ENCODE results near the gene TMEM39A. TPM values are rescaled to one million over a fixed set of nuclear protein-coding genes. Genes with fewer than 3 reads are reported as not detected.

TMEM39A gene
- total and polyA plus RNA-seq, 4 donors = 4.7 to 69.2 (median 17.5) TPM

- DNase-seq (ENCODE audit: low spot score) = no peak
- Histone ChIP-seq H3K4me1 (ENCODE audit: control insufficient read depth in 4 of 4, insufficient read depth in 4 of 4, low read length in 3 of 4) (peaks cover 0 to 6% (median 5%) of the 10 kb centered on the region in 4 donors), H3K4me3 (ENCODE audit: low read depth in 1 of 3, low read length in 3 of 3) (no peak overlapping the region), H3K27ac (ENCODE audit: low read depth in 1 of 2, low read length in 2 of 2) (no peak overlapping the region), H3K9me3 (ENCODE audit: control insufficient read depth in 4 of 4, low read length in 3 of 4) (no peaks in the 10 kb centered on the region), H3K36me3 (ENCODE audit: control insufficient read depth in 4 of 4, insufficient read depth in 3 of 4, low read depth in 1 of 4, low read length in 3 of 4) (peaks cover 15 to 71% (median 68%) of the 10 kb centered on the region in 4 donors), H3K27me3 (ENCODE audit: control insufficient read depth in 4 of 4, insufficient read depth in 4 of 4, low read length in 3 of 4) (no peaks in the 10 kb centered on the region), H3K9ac (ENCODE audit: low read depth in 1 of 2, low read length in 2 of 2) (no peak overlapping the region)
- TF ChIP-seq CTCF (IDR thresholded peaks at IDR 0.05; ENCODE audit: low read depth, low read length, missing input control) = no peak
- no peak for TF ChIP-seq ZBTB33 (IDR thresholded peaks at IDR 0.05)
- no peak for TF ChIP-seq REST (IDR thresholded peaks at IDR 0.05)
- 93% methylated on average over 1 of the region's 1 CpG for WGBS
These were observed 6.9 kb downstream of the TMEM39A start for GRCh38 chr3:119456469-119456868.

GRCh38 chr3:119453822-119454221 lies 9.6 kb downstream of the TMEM39A start:
- no peaks in the 10 kb centered on the region for H3K9me3 ChIP-seq (ENCODE audit: control insufficient read depth in 4 of 4, low read length in 3 of 4)
- no peak overlapping the region for H3K4me3 ChIP-seq (ENCODE audit: low read depth in 1 of 3, low read length in 3 of 3)
- no peak for TF ChIP-seq NR2F2 (IDR thresholded peaks at IDR 0.05)
- no peak for TF ChIP-seq FOXA2 (IDR thresholded peaks at IDR 0.05)
- TF ChIP-seq EGR1 (IDR thresholded peaks at IDR 0.05; ENCODE audit: low read depth in 2 of 2) = no peak
- TF ChIP-seq RAD21 (IDR thresholded peaks at IDR 0.05) = no peak
- TF ChIP-seq YY1 (IDR thresholded peaks at IDR 0.05) = no peak
- TF ChIP-seq SP1 (IDR thresholded peaks at IDR 0.05) = no peak
- no peak for TF ChIP-seq CTCF (IDR thresholded peaks at IDR 0.05; ENCODE audit: low read depth, low read length, missing input control)
- no peak for TF ChIP-seq JUND (IDR thresholded peaks at IDR 0.05)
- TF ChIP-seq GABPA (IDR thresholded peaks at IDR 0.05 in 1 of 2, conservative IDR thresholded peaks at IDR 0.05 in 1 of 2) = no peak
- TF ChIP-seq FOXA1 (IDR thresholded peaks at IDR 0.05) = no peak
- no peak for TF ChIP-seq ATF3 (IDR thresholded peaks at IDR 0.05)
- no peak for TF ChIP-seq TAF1 (conservative IDR thresholded peaks at IDR 0.05)
- no peak for TF ChIP-seq MAX (IDR thresholded peaks at IDR 0.05)
- no peak for DNase-seq (ENCODE audit: low spot score)
- no peak overlapping the region for H3K27ac ChIP-seq (ENCODE audit: low read depth in 1 of 2, low read length in 2 of 2)
- H3K27me3 ChIP-seq (ENCODE audit: control insufficient read depth in 4 of 4, insufficient read depth in 4 of 4, low read length in 3 of 4) = no peaks in the 10 kb centered on the region
- H3K4me1 ChIP-seq (ENCODE audit: control insufficient read depth in 4 of 4, insufficient read depth in 4 of 4, low read length in 3 of 4) = no peaks in the 10 kb centered on the region
- WGBS = 95% methylated on average over 1 of the region's 1 CpG
- no peak overlapping the region for H3K9ac ChIP-seq (ENCODE audit: low read depth in 1 of 2, low read length in 2 of 2)
- H3K36me3 ChIP-seq (ENCODE audit: control insufficient read depth in 4 of 4, insufficient read depth in 3 of 4, low read depth in 1 of 4, low read length in 3 of 4) = peaks cover 17 to 79% (median 72%) of the 10 kb centered on the region in 4 donors

Data from liver (tissue), 9 donors.